ENCODE results near the gene EHD4. TPM values are rescaled to one million over a fixed set of nuclear protein-coding genes. Genes with fewer than 3 reads are reported as not detected.

Gene EHD4
- polyA plus RNA-seq, 1 donor (not counting 4 experiments of a cell fraction or from before 2014, with no cell fraction given): 31.5 TPM

GRCh38 chr15:42001236-42001635 is 28.9 kb upstream of the EHD4 start:
- DNase-seq (ENCODE audit: low read depth, low spot score): no peak
- dilution Hi-C loops (cut with MboI; ENCODE audit: extremely low pct_ligation_motif_present, low sequenced_read_pairs): no loop called here
- H3K79me2 ChIP-seq (ENCODE audit: control insufficient read depth, insufficient read depth, low read length): no peaks in the 10 kb centered on the region
- TF ChIP-seq EZH2 (IDR thresholded peaks at IDR 0.05; ENCODE audit: low read length) (no peak), CTCF (optimal IDR thresholded peaks at IDR 0.05 in 1 of 3, IDR thresholded peaks at IDR 0.05 in 1 of 3, conservative IDR thresholded peaks at IDR 0.05 in 1 of 3; ENCODE audit: extremely low read depth in 1 of 3, insufficient read depth in 2 of 3, low read length in 3 of 3) (no peak)
- H4K20me1 ChIP-seq (ENCODE audit: control insufficient read depth, extremely low read depth, insufficient read depth, low read length): no peaks in the 10 kb centered on the region
- H3K9ac ChIP-seq (ENCODE audit: control insufficient read depth, extremely low read depth, insufficient read depth, low read length): no peak overlapping the region
- no peak overlapping the region for H3K4me3 ChIP-seq (ENCODE audit: control insufficient read depth in 2 of 3, extremely low read depth in 1 of 3, insufficient read depth in 2 of 3, low read depth in 1 of 3, low read length in 3 of 3)
- FAIRE-seq: no peak
- H3K27ac ChIP-seq (ENCODE audit: control insufficient read depth, insufficient read depth, low read length): no peak overlapping the region
- H3K27me3 ChIP-seq (ENCODE audit: control insufficient read depth, extremely low read depth, insufficient read depth, low read length): no peaks in the 10 kb centered on the region
- H3K4me2 ChIP-seq (ENCODE audit: control insufficient read depth, extremely low read depth, insufficient read depth, low read depth, low read length): no peak overlapping the region
- H3K9me1 ChIP-seq (ENCODE audit: control insufficient read depth, extremely low read depth, insufficient read depth, low read length): no peaks in the 10 kb centered on the region
- H3K9me3 ChIP-seq (ENCODE audit: control insufficient read depth, low read depth, low read length): no peaks in the 10 kb centered on the region
- H3K4me1 ChIP-seq (ENCODE audit: control insufficient read depth, extremely low read depth, insufficient read depth, low read length): no peaks in the 10 kb centered on the region
- H3K36me3 ChIP-seq (ENCODE audit: control insufficient read depth in 2 of 2, extremely low read depth in 1 of 2, insufficient read depth in 2 of 2, low read length in 2 of 2): no peaks in the 10 kb centered on the region
- H2AFZ ChIP-seq (ENCODE audit: control insufficient read depth, low read length): no peak overlapping the region

GRCh38 chr15:41999290-42000285 is 27.2 kb upstream of the EHD4 start:
- FAIRE-seq (no peak), DNase-seq (ENCODE audit: low read depth, low spot score) (no peak)
- Histone ChIP-seq H3K4me2 (ENCODE audit: control insufficient read depth, extremely low read depth, insufficient read depth, low read depth, low read length) (no peak overlapping the region), H2AFZ (ENCODE audit: control insufficient read depth, low read length) (no peak overlapping the region), H3K4me3 (ENCODE audit: control insufficient read depth in 2 of 3, extremely low read depth in 1 of 3, insufficient read depth in 2 of 3, low read depth in 1 of 3, low read length in 3 of 3) (no peak overlapping the region), H3K9ac (ENCODE audit: control insufficient read depth, extremely low read depth, insufficient read depth, low read length) (no peak overlapping the region), H3K9me1 (ENCODE audit: control insufficient read depth, extremely low read depth, insufficient read depth, low read length) (no peaks in the 10 kb centered on the region), H3K4me1 (ENCODE audit: control insufficient read depth, extremely low read depth, insufficient read depth, low read length) (no peaks in the 10 kb centered on the region), H3K27me3 (ENCODE audit: control insufficient read depth, extremely low read depth, insufficient read depth, low read length) (no peaks in the 10 kb centered on the region), H3K79me2 (ENCODE audit: control insufficient read depth, insufficient read depth, low read length) (no peaks in the 10 kb centered on the region), H3K36me3 (ENCODE audit: control insufficient read depth in 2 of 2, extremely low read depth in 1 of 2, insufficient read depth in 2 of 2, low read length in 2 of 2) (no peaks in the 10 kb centered on the region), H3K9me3 (ENCODE audit: control insufficient read depth, low read depth, low read length) (no peaks in the 10 kb centered on the region), H4K20me1 (ENCODE audit: control insufficient read depth, extremely low read depth, insufficient read depth, low read length) (no peaks in the 10 kb centered on the region), H3K27ac (ENCODE audit: control insufficient read depth, insufficient read depth, low read length) (no peak overlapping the region)
- dilution Hi-C loops (cut with MboI; ENCODE audit: extremely low pct_ligation_motif_present, low sequenced_read_pairs): no loop called here
- TF ChIP-seq EZH2 (IDR thresholded peaks at IDR 0.05; ENCODE audit: low read length) (no peak), CTCF (optimal IDR thresholded peaks at IDR 0.05 in 1 of 3, IDR thresholded peaks at IDR 0.05 in 1 of 3, conservative IDR thresholded peaks at IDR 0.05 in 1 of 3; ENCODE audit: extremely low read depth in 1 of 3, insufficient read depth in 2 of 3, low read length in 3 of 3) (no peak)
